Measurements from ENCODE around the gene COMT. TPM values are rescaled to one million over a fixed set of nuclear protein-coding genes. Genes with fewer than 3 reads are reported as not detected.
"Not testable (repeated sequence)": the region's sequence is repeated elsewhere in the genome, so short reads cannot be mapped to it uniquely, and the experiment has no call there.

The COMT gene
- total RNA-seq, 1 donor: 120 TPM

GRCh38 chr22:19903031-19903430 lies 38.5 kb upstream of the COMT start:
- H3K4me3 ChIP-seq (ENCODE audit: low read depth, low read length): no peak overlapping the region
- no peak for TF ChIP-seq CTCF (IDR thresholded peaks at IDR 0.05; ENCODE audit: insufficient read depth, low read length)
- DNase-seq (ENCODE audit: low read depth): no peak

- no peak overlapping the region for H3K4me3 ChIP-seq (ENCODE audit: low read depth, low read length)
- DNase-seq (ENCODE audit: low read depth): no peak
- TF ChIP-seq CTCF (IDR thresholded peaks at IDR 0.05; ENCODE audit: insufficient read depth, low read length): no peak
Observed at GRCh38 chr22:19903513-19903912, 38.1 kb upstream of the COMT start.

GRCh38 chr22:19904174-19904856 lies 37.3 kb upstream of the COMT start:
- DNase-seq (ENCODE audit: low read depth): no peak
- no peak overlapping the region for H3K4me3 ChIP-seq (ENCODE audit: low read depth, low read length)
- TF ChIP-seq CTCF (IDR thresholded peaks at IDR 0.05; ENCODE audit: insufficient read depth, low read length): no peak

GRCh38 chr22:19904935-19905334 lies 36.6 kb upstream of the COMT start:
- H3K4me3 ChIP-seq (ENCODE audit: low read depth, low read length): no peak overlapping the region
- DNase-seq (ENCODE audit: low read depth): no peak
- TF ChIP-seq CTCF (IDR thresholded peaks at IDR 0.05; ENCODE audit: insufficient read depth, low read length): no peak

GRCh38 chr22:19905347-19906276 lies 36.0 kb upstream of the COMT start:
- no peak overlapping the region for H3K4me3 ChIP-seq (ENCODE audit: low read depth, low read length)
- TF ChIP-seq CTCF (IDR thresholded peaks at IDR 0.05; ENCODE audit: insufficient read depth, low read length): no peak
- DNase-seq (ENCODE audit: low read depth): no peak

GRCh38 chr22:19906864-19907263 lies 34.7 kb upstream of the COMT start:
- not testable (repeated sequence) for DNase-seq (ENCODE audit: low read depth); H3K4me3 ChIP-seq (ENCODE audit: low read depth, low read length)

- H3K4me3 ChIP-seq (ENCODE audit: low read depth, low read length); DNase-seq (ENCODE audit: low read depth): not testable (repeated sequence)
Observed at GRCh38 chr22:19907902-19908301, 33.7 kb upstream of the COMT start.
